Mucosa of descending colon (tissue), 3 donors: ENCODE data around the gene PPP1R16B. TPM values are rescaled to one million over a fixed set of nuclear protein-coding genes. Genes with fewer than 3 reads are reported as not detected.

Source experiments
- ATAC-seq: fragments of 200-7000 bp; cut with Tn5 transposase; one replicate; pipeline ENCODE4 v1.9.1; 2020; ENCODE audit warnings: mild to moderate bottlenecking, moderate library complexity
- DNase-seq, 3 donors: peaks; one replicate each; pipeline ENCODE4 v3.0.0-alpha.2; 2020
- H3K36me3 ChIP-seq: fragments of 200-600 bp; one replicate; pipeline ENCODE4 v1.8.0; 2021; ENCODE audit warnings: low read depth, mild to moderate bottlenecking
- H3K4me1 ChIP-seq: fragments of 200-600 bp; one replicate; pipeline ENCODE4 v1.8.0; 2021; ENCODE audit warnings: low read depth, mild to moderate bottlenecking
- H3K4me3 ChIP-seq: fragments of 200-600 bp; one replicate; pipeline ENCODE4 v1.8.0; 2021; ENCODE audit warnings: mild to moderate bottlenecking
- H3K9me3 ChIP-seq: fragments of 200-600 bp; one replicate; pipeline ENCODE4 v1.8.0; 2021; ENCODE audit warnings: mild to moderate bottlenecking
- CTCF ChIP-seq: fragments of 200-600 bp; IDR thresholded peaks from one replicate; pipeline ENCODE4 v1.8.0; 2022; ENCODE audit warnings: antibody characterized with exemption, mild to moderate bottlenecking
- intact Hi-C, 2 donors: fragments of 100-400 bp; cut with DNase I in 1 of 2; cut with micrococcal nuclease in 1 of 2; formaldehyde crosslinking; loops; one replicate each; pipeline versions ENCODE4 v1.11.0 to v1.11.1; 2022; cut with DNase I, micrococcal nuclease
- total RNA-seq, 3 donors: library from RNA; stranded (reverse); fragmentation: NEBNext Ultra II Directional in 2 of 3; extraction: Animal tissue kit (Norgen Biotek cat#: 25700) in 2 of 3; gene quantifications; one replicate each; pipeline versions ENCODE4 v1.2.1 to v1.2.4, GENCODE V29; 2021 to 2023
- donor health status: DM: no; HTN: no; CAD: no; lungs with moderate emphysema.
- donor health status: DM: no; HTN: no; CAD: no.
- donor health status: DM: no; HTN: yes; CAD: no.

Gene PPP1R16B
- total RNA-seq, 3 donors from 2014 or later = 4.4 to 5.6 (median 4.4) TPM

- Histone ChIP-seq H3K36me3 (no peaks in the 10 kb centered on the region), H3K4me1 (no peaks in the 10 kb centered on the region), H3K4me3 (no peak overlapping the region), H3K9me3 (no peaks in the 10 kb centered on the region)
- ATAC-seq = no peak
- no peak for TF ChIP-seq CTCF
- intact Hi-C loops = no loop called here
- DNase-seq = no peak
Observed at GRCh38 chr20:38843346-38843745, 37.8 kb downstream of the PPP1R16B start.

GRCh38 chr20:38844963-38845362 lies 39.5 kb downstream of the PPP1R16B start:
- DNase-seq = no peak
- H3K4me3 ChIP-seq = no peak overlapping the region
- TF ChIP-seq CTCF = no peak
- H3K36me3 ChIP-seq = no peaks in the 10 kb centered on the region
- intact Hi-C loops = no loop called here
- no peak for ATAC-seq
- no peaks in the 10 kb centered on the region for H3K9me3 ChIP-seq
- H3K4me1 ChIP-seq = no peaks in the 10 kb centered on the region

GRCh38 chr20:38847840-38848239 lies 42.3 kb downstream of the PPP1R16B start:
- no peak for DNase-seq
- no peak for TF ChIP-seq CTCF
- ATAC-seq = no peak
- Histone ChIP-seq H3K36me3 (no peaks in the 10 kb centered on the region), H3K4me1 (no peaks in the 10 kb centered on the region), H3K4me3 (no peak overlapping the region), H3K9me3 (no peaks in the 10 kb centered on the region)
- intact Hi-C loops = no loop called here

GRCh38 chr20:38853759-38854158 lies 48.3 kb downstream of the PPP1R16B start:
- Histone ChIP-seq H3K4me3 (no peak overlapping the region), H3K36me3 (no peaks in the 10 kb centered on the region), H3K4me1 (no peaks in the 10 kb centered on the region), H3K9me3 (no peaks in the 10 kb centered on the region)
- no peak for ATAC-seq
- no peak for DNase-seq
- TF ChIP-seq CTCF = no peak
- intact Hi-C loops = no loop called here

GRCh38 chr20:38854654-38855066 lies 49.2 kb downstream of the PPP1R16B start:
- H3K9me3 ChIP-seq = no peaks in the 10 kb centered on the region
- ATAC-seq (no peak), DNase-seq (no peak)
- no peak for TF ChIP-seq CTCF
- intact Hi-C loops = no loop called here
- H3K4me3 ChIP-seq = no peak overlapping the region
- H3K4me1 ChIP-seq = no peaks in the 10 kb centered on the region
- no peaks in the 10 kb centered on the region for H3K36me3 ChIP-seq

- Histone ChIP-seq H3K36me3 (no peaks in the 10 kb centered on the region), H3K9me3 (no peaks in the 10 kb centered on the region), H3K4me1 (no peaks in the 10 kb centered on the region), H3K4me3 (no peak overlapping the region)
- intact Hi-C loops = no loop called here
- TF ChIP-seq CTCF = no peak
- ATAC-seq (no peak), DNase-seq (no peak)
Observed at GRCh38 chr20:38855356-38855755, 49.9 kb downstream of the PPP1R16B start.
